Tibial nerve (tissue), 4 donors: ENCODE data around the gene POTEG.
"Not testable (repeated sequence)": the region's sequence is repeated elsewhere in the genome, so short reads cannot be mapped to it uniquely, and the experiment has no call there.

Experiments
- CTCF ChIP-seq, 5 experiments: fragments of 200-600 bp in 3 of 5; fragments of 450-650 bp in 2 of 5; sonication (generic) in 3 of 5; IDR thresholded peaks; one replicate each; pipeline ENCODE4 v1.5.1; 2016 to 2019; ENCODE audit warnings: antibody characterized with exemption in 5 of 5, mild to moderate bottlenecking in 3 of 5, moderate library complexity in 2 of 5
- EP300 ChIP-seq, 2 donors: sonication (generic); formaldehyde crosslinking; IDR thresholded peaks; one replicate each; pipeline ENCODE4 v1.6.1; 2017; ENCODE audit warnings: antibody characterized with exemption in 2 of 2, mild to moderate bottlenecking in 1 of 2
- POLR2A ChIP-seq, 2 donors: fragments of 450-650 bp; IDR thresholded peaks; one replicate each; pipeline ENCODE4 v1.6.1; 2017; ENCODE audit warnings: antibody characterized with exemption in 2 of 2, mild to moderate bottlenecking in 2 of 2, moderate library complexity in 2 of 2

GRCh38 chr14:19435852-19436251 is 1.7 kb upstream of the POTEG start:
- not testable (repeated sequence) for TF ChIP-seq CTCF, EP300, POLR2A (IDR thresholded peaks at IDR 0.05)
